Measurements from ENCODE around the gene ARL15.

GRCh38 chr5:54249210-54250028 lies 61.0 kb downstream of the ARL15 start:
- TF ChIP-seq GATA2 (IDR thresholded peaks at IDR 0.05; ENCODE audit: low read depth, low read length) (no peak), GATA3 (IDR thresholded peaks at IDR 0.05; ENCODE audit: low read depth, low read length) (no peak)

Data from SH-SY5Y (cell line).